ENCODE results near the gene TSNAXIP1. TPM values are rescaled to one million over a fixed set of nuclear protein-coding genes. Genes with fewer than 3 reads are reported as not detected.

TSNAXIP1 gene
- total and polyA plus RNA-seq, 9 of the 15 experiments (the other 6 are each of a cell fraction or from before 2014, with no cell fraction given): 0.03 to 0.24 (median 0.11) TPM; not detected in 4

GRCh38 chr16:67783353-67783725, 23.4 kb upstream of the TSNAXIP1 start:
- ChIA-PET CTCF (ENCODE audit: low intra/inter-chr PET ratio) (interaction anchor here (0.6 kb wide), 1 partner anchor 143 kb away, joined by 6 read pairs; no protein-coding TSS in a partner anchor), POLR2A (interaction anchor here (0.6 kb wide), 1 partner anchor 500 kb away, joined by 3 read pairs; no protein-coding TSS in a partner anchor)
- H3K4me2 ChIP-seq (ENCODE audit: insufficient read depth, low read length): no peak overlapping the region

More at GRCh38 chr16:67783353-67783725, 23.4 kb upstream of the TSNAXIP1 start:
- Histone ChIP-seq H4K20me1 (replicated peaks; ENCODE audit: control insufficient read depth, insufficient read depth, low read length) (no peaks in the 10 kb centered on the region), H2AFZ (ENCODE audit: low read depth, low read length) (no peak overlapping the region), H3K36me3 (ENCODE audit: control insufficient read depth, insufficient read depth, low read length) (peaks cover 10% of the 10 kb centered on the region; the same call in 2 of the 3 replicates), H3K9ac (ENCODE audit: insufficient read depth in 1 of 2, low read depth in 2 of 2, low read length in 2 of 2) (no peak overlapping the region; a peak in 1 of 4 replicates), H3K4me3 (no peak overlapping the region), H3K79me2 (ENCODE audit: control insufficient read depth, insufficient read depth, low read length) (peaks cover 37% of the 10 kb centered on the region), H3K9me3 (replicated peaks; ENCODE audit: control insufficient read depth, insufficient read depth, low read depth, low read length) (no peaks in the 10 kb centered on the region; the same call in 1 of the 2 replicates), H3K9me1 (ENCODE audit: control insufficient read depth, insufficient read depth, low read length) (peaks cover 6% of the 10 kb centered on the region), H3K4me1 (replicated peaks in 1 of 2; ENCODE audit: control insufficient read depth in 2 of 2, insufficient read depth in 2 of 2, low read length in 2 of 2) (peaks cover 24 to 25% of the 10 kb centered on the region in 2 experiments), H3K27me3 (ENCODE audit: control insufficient read depth in 2 of 2, insufficient read depth in 2 of 2, low read length in 2 of 2) (no peaks in the 10 kb centered on the region), H3K27ac (ENCODE audit: extremely low read depth, low read depth, low read length) (peak overlapping the region; percentile 42; the same call in 2 of the 3 replicates)
- DNase-seq (ENCODE audit: extremely low read depth in 1 of 4, low spot score in 3 of 4): peak in 1 of 4 experiments; percentile 12
- no TSS peak for BruUV-seq (replicated peaks)
- FAIRE-seq: no peak
- TF ChIP-seq IRF9 (tag; IDR thresholded peaks at IDR 0.05) (no peak), ZNF551 (CRISPR knock-in tag; IDR thresholded peaks at IDR 0.05) (no peak), E2F5 (CRISPR knock-in tag; IDR thresholded peaks at IDR 0.05) (no peak), OTX1 (CRISPR knock-in tag; IDR thresholded peaks at IDR 0.05) (no peak), EP300 (IDR thresholded peaks at IDR 0.05; ENCODE audit: low read length) (no peak), NFXL1 (CRISPR knock-in tag; IDR thresholded peaks at IDR 0.05) (no peak), BRD4 (IDR thresholded peaks at IDR 0.05) (no peak), JUN (IDR thresholded peaks at IDR 0.05; ENCODE audit: borderline replicate concordance, low read depth, low read length) (no peak), JUN (CRISPR knock-in tag; IDR thresholded peaks at IDR 0.05; ENCODE audit: borderline replicate concordance) (no peak), DACH1 (IDR thresholded peaks at IDR 0.05; ENCODE audit: partially characterized antibody) (no peak), DPF2 (IDR thresholded peaks at IDR 0.05) (no peak)
- ATAC-seq: no peak
- intact Hi-C loops (cut with micrococcal nuclease): no loop called here
- in situ Hi-C loops (cut with MboI): no loop called here

All from K562 (cell line).